Forelimb muscle (tissue), 1 donor: ENCODE measurements around the gene C1orf21. TPM values are rescaled to one million over a fixed set of nuclear protein-coding genes. Genes with fewer than 3 reads are reported as not detected.

ENCODE experiments used
- DNase-seq: peaks from one replicate; pipeline ENCODE4 v3.0.0-alpha.2; 2013; ENCODE audit warnings: low read depth
- polyA plus RNA-seq: library from polyadenylated mRNA; unstranded; fragments of 120-200 nt; gene quantifications from one replicate; pipeline ENCODE4 v1.2.1, GENCODE V29; 2013; ENCODE audit not compliant: insufficient read length

Gene C1orf21
- polyA plus RNA-seq, 1 donor = 50.0 TPM

DNA sequence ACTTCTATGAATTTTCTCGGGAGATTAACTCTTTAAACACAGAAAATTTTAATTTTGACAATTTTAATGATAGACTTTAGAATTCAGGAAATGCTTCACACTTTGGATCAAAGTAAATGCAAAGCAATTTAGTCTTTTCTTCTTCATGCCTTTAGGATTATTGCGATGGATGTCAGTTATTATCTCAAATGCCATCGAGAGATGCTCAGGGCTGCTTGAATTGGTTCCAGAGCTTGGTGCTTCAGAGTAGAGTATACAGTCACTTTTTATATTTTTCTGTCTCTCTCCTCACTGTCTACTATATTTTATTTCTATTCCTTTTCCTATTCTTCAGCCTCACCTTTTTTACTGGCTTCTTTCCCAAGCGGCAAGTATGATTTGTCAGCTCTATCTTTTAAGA lies 59.2 kb downstream of the C1orf21 start:
- no peak for DNase-seq

- DNase-seq = no peak
Observed at GRCh38 chr1:184447651-184448185, 60.9 kb downstream of the C1orf21 start.

GRCh38 chr1:184449916-184450315 lies 63.1 kb downstream of the C1orf21 start:
- DNase-seq = no peak

DNA sequence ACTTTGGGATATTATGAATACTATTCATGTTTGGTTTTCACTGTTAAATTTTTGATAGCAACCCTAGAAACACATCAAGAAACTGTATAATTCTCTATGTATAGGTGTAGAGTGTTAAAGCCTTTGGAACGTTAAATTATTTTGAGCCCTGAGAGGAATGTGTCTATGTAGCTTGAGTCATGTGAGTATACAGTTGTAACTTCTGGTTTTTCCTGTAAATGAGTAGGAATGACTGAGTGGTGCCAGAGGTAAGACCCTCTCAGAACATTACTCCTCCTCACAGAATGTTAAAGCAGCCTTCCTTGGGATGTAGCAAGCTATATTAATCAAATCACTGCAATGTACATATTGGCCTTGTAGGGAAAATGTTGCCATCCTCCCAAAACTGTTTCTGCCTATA lies 69.0 kb downstream of the C1orf21 start:
- no peak for DNase-seq

GRCh38 chr1:184456189-184456588 lies 69.4 kb downstream of the C1orf21 start:
- DNase-seq = no peak

GRCh38 chr1:184457500-184457899 lies 70.7 kb downstream of the C1orf21 start:
- no peak for DNase-seq

DNA sequence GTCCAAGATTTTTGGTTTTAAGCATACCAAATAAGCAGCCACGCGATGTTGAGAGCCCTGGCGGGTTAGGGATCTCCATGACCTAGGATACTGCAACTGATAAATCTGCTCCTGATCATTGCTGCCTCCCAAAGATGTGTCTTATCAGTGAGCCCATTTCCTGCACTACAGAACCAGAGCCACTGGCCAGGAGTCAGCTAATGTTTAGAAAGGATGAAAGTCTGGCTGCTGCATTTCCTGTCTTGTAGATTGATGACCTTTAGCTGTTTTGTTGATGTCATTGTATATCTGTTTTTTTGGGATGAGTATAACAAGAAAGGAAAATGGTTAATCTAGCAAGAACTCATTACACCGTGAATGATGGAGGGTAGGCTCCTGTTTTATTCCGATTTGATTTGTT lies 74.5 kb downstream of the C1orf21 start:
- no peak for DNase-seq

DNA sequence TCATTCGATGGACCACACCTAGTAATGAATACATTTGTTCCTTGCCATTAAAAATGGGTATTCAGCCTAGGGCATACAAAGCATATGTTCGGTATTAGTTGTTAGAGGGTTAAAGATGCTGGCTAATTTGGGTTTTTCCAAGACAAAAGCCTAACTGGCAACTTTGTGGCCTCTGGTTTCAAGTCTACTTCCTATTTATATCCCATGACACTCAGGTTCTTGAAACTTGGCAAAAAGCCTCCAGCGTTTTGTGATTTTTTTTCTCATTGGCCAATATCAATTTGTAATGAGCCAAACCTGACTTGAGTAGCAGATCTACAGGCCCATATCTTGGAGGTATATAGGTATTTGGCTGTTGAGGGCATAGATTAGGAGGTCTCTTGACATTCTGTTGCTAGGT lies 75.3 kb downstream of the C1orf21 start:
- no peak for DNase-seq

GRCh38 chr1:184462990-184463389 lies 76.2 kb downstream of the C1orf21 start:
- DNase-seq = no peak

GRCh38 chr1:184463680-184464079 lies 76.9 kb downstream of the C1orf21 start:
- DNase-seq = no peak

GRCh38 chr1:184464757-184465156 lies 77.9 kb downstream of the C1orf21 start:
- DNase-seq = no peak

GRCh38 chr1:184465489-184466146 lies 78.8 kb downstream of the C1orf21 start:
- no peak for DNase-seq

DNA sequence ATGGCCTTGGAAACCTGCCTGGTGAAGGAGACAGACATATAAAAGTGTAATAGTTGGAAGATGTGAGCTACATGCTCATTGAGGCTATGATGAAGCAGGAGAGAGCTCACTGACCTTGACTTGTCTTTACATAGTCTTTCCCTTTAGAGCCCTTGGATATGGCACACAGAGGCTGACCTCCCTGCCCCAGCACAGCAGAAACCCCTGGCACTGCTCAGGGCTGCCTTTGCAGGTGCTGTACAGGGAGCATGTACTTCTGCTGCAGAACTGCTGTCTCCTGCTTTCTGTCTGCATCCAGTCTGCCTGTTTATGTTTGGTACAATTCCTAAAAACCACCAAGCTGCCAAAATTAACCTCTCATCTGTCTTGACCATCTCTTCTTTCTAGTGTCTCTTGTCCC lies 80.5 kb downstream of the C1orf21 start:
- no peak for DNase-seq

- DNase-seq = no peak
Observed at GRCh38 chr1:184469396-184469795, 82.6 kb downstream of the C1orf21 start.

DNA sequence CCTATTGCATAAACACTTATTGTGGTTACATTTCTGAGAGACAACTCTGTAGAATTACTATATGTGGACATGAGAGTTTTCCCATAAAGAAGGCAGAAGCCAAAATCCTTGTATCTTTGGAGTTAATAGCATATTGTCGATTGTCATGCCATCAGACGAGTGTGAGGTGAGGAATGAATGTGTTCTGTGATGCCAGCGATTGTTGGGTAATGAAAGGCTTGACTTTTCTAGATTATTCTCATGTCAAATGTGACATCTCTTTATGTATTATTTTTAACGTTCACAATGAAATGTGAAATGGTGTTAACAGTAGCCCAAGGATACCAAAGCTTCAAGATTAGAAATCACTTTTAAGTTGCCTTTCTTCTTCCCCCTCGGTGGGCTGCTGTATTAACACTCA lies 84.9 kb downstream of the C1orf21 start:
- DNase-seq = no peak

GRCh38 chr1:184472136-184472535 lies 85.3 kb downstream of the C1orf21 start:
- DNase-seq = no peak

DNA sequence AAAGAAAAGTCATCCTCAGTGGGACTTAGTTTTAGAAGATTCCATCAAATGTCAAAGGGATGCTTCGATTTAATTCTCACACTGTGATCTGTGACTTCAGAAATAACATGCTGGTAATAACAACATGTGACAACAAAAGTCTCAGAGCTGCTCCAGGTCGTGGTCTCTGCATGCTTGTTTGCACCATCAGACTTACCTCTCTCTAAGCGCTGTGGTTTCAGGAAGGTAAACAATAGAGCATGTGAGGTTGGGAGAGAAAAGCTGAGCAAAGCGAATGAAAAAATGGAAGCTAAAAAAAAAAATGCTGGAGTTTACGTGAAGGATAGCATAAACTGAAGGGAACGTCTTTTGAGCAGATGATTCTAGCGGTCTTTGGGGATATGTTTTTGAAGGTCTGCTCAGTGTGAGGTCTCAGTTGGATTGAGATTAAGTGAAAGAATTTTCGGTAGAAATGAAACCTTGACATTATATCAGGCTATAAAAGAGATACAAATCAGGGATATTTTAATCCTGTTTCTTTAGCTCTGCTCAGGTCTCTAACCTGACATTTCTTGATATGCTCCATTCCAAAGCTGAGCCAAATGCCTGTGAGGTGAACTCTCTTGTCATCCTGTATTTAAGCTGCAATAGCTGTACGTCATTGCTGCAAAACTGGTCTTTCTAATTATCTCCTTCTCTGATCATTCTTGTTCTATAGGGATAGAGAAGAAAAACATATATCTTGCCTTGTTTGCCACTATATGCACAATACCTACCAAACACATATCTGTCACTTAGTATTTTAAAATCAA lies 86.5 kb downstream of the C1orf21 start:
- no peak for DNase-seq

- no peak for DNase-seq
Observed at GRCh38 chr1:184476187-184476586, 89.4 kb downstream of the C1orf21 start.

DNA sequence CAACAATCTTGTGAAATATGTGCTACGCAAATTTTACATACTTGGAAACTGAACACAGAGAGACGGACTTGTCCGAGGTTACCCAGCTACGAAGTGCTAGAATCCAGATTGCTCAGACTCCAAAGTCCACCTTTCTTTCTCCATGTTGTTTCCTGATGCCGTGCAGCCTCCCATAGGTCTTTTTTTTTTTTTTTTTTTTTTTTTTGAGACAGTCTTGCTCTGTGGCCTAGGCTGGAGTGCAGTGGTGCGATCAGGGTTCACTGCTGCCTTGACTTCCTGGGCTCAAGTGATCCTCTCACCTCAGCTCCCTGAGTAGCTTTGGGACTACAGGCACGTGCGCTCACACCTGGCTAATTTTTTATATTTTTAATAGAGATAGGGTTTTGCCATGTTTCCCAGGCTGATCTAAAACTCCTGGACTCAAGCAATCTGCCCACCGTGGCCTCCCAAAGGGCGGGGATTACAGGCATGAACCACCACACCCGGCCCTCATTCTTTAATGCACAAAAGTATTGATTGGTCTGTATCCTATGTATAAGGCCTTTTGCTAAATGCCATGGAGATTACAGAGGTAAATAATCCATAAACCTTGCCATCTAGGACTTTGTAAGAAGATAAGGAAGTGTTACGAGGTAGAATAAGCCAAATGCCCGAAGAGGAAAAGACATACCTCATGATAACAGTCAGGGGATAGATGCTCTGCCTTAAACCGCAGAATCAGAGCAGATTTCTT lies 92.8 kb downstream of the C1orf21 start:
- no peak for DNase-seq

DNA sequence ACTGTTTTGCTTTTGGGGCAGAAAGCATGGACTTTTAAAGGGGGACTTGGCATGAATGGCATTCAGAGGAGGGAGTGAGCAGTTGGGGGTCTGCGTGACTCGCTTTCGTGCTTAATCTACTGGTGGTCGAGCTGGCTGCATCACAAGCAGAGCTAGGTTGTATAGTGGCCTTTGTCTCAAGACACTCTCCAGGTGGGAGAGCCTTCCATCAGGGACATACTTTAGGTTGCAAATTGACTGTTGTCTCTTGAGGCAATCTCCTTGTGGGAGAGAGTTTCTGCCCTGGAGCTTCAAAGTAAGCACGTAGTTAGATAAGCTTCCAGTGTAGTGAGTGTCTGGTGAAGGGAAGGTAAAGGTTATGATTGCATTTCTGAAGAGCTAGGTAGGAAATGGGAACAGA lies 93.9 kb downstream of the C1orf21 start:
- DNase-seq = no peak

DNA sequence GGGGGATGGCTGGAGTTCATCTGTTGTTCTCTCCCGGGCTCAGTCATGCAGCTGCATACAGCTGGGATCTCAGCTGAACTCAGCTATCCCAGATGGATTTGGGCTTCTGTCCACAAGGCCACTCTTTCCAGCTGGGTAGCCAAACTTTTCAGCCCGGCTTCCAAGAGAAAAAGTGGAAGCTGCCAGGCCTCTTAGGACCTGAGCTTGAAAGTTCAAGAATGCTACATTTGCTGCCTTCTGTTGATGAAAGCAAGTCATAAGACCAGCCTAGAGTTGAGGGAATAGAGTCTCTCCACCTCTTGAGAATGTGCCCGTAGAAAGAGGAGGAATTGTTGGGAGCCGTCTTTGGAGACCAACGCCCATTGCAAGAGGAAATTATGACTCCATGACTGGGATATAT lies 95.3 kb downstream of the C1orf21 start:
- peak; percentile 79 for DNase-seq

- peak; percentile 88 for DNase-seq
Observed at GRCh38 chr1:184483101-184483683, 96.4 kb downstream of the C1orf21 start.
